ENCODE measurements around the gene CLEC20A.

Gene CLEC20A

DNA sequence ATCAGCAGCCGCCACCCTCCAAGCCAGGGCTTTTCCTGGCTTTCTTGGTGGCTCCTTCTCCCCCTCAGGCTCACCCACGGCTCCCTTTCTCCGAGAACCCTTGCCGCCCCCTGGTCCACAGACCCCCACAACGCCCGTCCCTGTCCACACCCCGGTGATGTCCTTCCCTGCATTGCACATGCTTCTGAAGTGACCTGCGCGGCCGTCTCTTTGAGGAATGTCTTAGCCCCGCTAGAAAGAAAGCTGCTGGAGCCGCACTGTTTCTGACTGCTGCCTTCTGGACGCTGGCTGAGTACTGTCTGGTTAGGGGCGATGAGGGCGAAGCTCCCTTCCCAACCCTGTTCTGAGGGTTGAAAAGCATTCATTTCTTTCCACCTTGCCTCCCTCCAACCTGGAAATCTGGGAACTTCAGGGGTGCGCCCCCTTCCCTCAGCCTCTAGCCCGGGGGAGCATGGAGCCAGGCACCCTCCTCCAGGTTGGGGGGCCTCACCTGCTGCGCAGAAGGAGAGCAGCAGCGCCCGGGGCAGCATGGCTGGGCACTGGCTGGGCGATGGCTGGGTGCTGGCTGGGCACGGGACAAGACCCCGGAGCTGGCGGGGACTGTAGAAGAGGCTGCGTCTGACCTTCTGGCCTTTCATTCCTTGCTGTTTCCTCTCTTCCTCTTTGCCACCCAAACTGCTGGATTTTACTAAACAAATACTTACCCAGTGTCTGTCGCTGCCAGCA, at the start of gene CLEC20A:
TSS of gene CLEC20A (minus strand) at position 555 of the 726 bp plus-strand sequence. CDS start at position 530, 25 bp downstream.
- no peak for DNase-seq (ENCODE audit: low read depth, low spot score)

DNA sequence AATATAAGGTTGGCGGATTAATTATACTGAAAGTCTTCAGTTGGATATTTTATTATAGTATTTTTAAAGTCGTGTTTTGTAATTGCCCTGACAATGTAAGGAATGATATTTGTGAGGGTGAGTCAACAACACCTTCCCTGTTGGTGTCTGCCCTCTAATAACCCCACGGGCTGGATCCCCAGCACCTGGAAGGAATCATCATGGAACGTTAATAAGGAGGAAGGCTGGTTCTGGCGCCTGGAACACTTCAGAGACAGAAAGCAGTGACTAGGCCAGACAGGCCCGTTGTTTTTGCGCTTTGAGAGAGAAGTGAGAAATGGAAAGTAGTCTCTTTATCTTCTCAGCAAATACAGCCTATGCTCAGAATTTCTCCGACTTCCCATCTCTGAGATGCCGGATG, 47.8 kb upstream of the CLEC20A start:
- no peak for DNase-seq (ENCODE audit: low read depth, low spot score)

DNA sequence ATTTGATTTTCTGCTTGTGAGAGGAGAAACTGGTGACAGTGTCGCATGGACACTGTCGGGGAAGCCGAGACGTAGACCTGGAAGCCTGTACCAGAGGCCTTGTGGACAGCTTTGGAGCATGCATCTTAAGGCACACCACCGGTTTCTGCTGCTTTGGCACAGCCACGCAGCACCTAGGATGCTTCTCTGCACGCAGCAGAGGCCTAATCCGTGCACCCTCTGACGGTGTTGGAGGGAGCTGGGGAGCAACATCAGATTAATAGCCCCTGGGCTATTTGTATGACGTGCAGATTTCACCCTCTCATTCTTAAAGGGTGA, 46.5 kb upstream of the CLEC20A start:
- no peak for DNase-seq (ENCODE audit: low read depth, low spot score)

DNA sequence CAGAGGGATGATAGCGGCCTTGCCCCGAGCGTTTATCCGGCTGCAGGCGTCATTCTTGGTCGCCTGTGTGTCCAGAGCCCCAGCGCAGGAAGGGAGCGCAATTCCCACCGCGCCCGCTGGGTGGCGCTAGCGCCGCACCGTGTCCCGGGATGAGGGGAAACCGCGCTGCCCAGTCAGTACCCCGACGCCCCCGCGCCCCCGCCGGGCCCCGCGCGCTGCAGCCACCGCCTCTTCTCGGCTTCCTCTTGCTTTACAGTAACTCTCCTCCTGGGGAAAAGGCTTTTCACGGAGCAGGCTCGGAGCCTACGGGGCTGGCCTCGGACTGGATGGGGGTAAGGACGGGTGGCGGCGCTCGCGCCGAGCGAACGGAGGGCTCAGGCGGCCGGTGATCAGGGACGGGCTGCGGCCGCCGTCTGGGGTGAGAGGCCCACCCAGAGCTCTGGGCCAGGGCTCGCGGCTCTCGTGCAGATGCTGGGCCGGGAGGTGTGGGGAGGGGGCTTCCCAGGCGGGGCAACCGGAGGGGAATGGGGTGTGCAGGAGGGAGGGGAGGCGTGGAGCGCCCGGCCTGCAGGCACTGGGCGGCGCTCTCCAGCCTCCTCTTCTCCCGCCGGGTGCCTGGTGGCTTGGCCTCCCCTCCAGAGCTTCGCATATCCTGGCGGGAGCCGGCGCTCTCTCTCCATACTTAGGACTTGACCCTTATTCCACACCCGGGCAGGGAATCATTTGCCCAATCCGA, 46.0 kb upstream of the CLEC20A start:
- peak; percentile 95 for DNase-seq (ENCODE audit: low read depth, low spot score)

DNA sequence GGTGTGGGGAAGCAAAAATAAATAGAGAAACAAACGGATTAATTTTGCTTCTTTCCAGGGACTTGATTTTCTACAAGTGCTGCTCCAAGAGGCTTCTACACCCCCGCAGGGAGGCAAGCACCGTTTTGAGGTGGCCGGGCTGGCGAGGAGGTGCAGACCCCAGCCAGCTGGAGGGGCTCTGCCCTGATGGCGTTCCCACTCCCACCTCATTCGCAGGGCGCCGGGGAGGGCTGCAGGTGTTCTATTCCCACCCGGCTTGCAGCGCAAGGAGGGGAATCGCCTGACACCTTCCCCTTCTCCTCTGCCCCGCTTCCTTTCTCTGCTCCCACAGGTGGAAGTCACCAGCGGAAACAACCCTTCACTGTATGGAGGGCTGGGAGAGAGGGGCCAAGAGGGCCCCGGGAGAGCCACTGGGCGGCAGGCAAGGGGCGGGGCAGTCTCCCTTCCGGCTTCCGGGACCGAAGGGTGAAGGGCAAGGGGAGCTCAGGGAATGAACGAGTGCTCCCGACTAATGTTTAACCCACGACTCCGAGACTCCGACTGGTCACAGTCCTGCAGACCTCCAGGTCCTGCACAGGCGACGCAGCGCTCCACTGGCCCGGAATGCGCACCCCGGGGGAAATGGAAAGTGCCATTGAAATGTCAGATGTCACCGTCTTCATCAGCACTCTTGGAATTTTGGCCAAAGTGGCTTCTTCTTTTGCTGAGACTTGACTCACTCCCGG, 45.2 kb upstream of the CLEC20A start:
- DNase-seq (ENCODE audit: low read depth, low spot score): peak; percentile 44

DNA sequence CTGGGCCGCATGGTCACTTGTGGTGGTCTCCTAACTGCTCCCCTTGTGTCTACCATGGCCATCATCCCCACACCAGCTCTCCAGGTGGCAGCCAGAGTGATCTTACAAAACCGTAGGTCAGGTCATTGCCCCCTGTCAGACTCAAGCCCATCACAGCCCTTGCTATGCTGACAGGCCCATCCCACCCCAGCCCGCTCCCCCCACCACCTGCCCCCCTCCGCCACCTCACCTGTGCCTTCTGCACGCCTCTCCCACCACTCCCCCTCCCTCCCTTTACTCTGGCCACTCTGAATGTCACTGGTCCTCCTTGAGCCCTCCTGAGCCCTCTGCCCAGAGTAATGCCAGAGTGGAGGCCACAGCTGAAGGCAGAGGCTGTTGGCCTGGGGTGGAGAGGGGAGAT, 44.6 kb upstream of the CLEC20A start:
- DNase-seq (ENCODE audit: low read depth, low spot score): no peak

DNA sequence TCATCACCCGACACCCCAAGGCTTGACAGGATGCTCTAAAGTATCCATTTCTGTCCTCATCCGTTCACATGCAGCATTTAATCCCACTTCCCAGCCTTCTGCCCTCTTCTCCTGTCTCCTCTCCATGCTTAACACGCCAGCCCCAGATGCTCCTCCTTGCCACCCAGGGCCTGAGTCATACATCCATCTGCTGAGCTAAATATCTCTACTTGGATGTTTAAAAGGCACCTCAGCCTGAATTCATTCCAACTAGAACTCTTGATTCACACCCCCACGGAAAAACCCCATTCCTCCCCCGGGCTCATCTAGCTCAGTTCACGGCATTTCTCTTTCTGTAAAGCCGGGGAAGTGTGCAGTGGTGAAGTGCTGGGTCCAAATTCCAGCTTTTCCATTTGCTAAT, 43.9 kb upstream of the CLEC20A start:
- peak; percentile 39 for DNase-seq (ENCODE audit: low read depth, low spot score)

DNA sequence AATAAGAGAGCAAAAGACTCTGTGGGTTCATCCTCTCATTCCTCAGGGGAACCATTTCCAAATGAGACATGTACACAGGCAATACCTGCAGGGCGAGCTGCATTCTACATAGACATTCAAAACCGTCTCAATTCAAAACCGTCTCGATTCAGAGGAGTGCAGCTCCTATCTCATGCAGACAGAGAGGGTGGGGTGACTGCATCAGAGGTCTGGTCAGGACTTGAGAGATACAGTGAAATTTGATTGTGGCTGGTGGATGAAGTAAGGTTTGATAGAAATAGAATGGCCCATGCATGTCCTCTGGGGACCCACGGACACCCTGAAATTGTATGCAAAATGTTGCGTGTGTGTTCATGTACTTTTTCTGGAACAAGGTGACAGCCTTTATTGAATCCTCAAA, 43.4 kb upstream of the CLEC20A start:
- no peak for DNase-seq (ENCODE audit: low read depth, low spot score)

DNA sequence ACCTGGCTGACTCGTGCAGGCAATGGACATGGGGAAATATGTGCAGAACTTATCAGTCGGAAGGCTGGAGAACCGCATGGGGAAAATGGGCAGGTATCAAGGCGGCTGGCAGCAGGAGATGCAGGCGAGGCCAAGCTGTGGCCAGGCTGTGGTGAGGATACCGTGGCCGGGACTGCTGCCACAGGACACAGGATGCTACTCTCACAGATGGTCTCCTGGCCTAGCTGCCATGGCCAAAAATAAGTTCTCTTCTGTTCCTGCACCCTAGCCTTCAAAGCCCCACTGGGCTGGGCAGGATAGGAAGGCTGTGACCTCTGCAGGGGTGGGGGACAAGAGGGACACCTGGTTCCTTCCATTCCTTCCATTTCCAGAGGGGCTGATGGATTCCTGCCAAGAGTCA, 42.5 kb upstream of the CLEC20A start:
- DNase-seq (ENCODE audit: low read depth, low spot score): no peak

DNA sequence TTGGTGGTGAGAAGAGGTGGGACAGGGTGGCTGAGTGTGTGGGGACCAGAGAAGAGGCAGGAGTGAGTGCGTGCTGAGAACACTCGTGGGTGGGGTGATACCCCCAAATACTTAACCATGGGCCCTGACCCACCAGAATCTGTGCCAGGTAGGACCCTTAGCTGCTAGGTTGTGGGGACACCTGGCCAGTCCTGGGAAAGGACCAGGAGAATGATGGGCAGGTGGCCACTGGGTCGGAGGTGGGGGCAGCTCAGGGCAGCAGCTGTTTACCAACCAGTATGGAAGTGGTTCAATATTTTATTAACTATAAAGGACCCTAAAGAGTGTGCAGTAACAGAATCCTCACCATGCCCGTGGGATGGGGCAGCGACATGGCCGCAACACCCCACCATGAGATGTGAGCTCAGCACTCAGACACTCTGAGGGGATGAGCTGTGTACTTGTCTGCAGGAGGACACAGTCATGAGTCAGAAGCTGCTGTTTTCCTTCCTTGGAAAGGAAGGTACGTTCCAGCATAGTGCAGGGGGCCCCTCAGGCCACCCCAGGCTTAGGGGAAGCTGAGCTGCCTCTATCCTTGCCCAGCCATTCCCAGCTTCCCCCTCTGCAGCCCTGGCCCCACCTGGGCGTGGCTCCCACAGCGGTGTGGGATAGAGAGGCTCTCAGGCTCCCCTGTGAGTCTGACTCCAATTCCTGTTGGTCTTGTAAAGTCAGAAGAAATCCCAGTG, 41.6 kb upstream of the CLEC20A start:
- peak; percentile 43 for DNase-seq (ENCODE audit: low read depth, low spot score)

DNA sequence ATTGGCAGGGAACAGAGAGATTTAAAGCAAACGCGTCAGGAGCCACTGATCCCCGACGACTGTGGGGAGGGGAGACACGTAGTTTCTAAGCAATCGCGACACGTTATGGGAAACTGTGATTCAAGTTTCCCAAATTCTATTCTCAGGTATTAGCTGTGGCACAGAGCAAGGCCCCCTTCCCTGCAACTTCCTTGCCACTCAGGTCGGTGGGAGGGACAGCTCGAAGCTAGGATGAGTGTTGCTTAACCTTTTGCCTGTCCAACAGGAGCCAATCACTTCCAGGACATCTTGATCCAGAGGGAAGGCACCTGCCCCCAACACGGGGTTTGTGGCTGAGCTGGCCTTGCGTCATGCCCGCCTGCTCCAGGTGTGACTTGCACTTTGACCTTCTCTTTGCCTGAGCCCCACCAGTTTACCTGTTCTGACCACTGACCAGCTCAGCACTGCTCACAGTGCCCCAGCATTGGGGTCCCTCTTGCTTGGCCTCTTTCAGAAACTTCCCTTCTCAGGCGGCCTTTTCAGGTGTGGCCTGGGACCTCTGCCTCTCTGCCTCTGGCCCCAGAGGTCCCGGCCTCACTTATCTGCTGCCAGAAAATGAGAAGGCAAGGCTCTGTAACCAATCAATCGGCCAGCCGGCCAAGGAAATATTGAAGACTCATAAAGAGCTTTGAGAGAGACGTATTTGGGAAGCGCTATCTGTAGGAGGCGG, 40.8 kb upstream of the CLEC20A start:
- DNase-seq (ENCODE audit: low read depth, low spot score): no peak

DNA sequence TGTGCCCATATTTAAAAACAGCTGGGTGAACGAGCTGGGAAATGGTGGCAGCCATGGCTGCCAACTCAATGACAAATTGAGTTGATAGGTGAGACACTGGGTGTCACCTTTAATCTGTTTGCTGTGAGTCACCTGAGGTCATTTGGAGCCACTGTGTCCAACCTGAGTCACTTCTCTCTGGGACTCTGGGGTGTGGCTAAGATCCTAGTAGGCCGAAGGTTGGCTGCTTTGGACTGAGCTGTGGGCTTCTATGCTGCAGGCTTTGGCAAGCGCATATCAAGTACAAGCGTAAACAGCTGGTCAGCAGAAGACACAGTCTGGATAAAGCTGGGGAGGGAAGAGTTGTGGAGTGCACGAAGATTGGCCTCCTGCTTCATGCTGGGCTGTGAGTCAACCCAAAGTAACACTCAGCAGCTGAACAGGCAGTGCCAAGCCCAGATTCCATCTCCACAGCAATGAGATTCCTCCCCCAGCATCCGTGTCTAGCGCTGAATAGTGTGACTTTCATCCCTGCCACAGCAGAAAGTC, 40.1 kb upstream of the CLEC20A start:
- DNase-seq (ENCODE audit: low read depth, low spot score): peak; percentile 93

DNA sequence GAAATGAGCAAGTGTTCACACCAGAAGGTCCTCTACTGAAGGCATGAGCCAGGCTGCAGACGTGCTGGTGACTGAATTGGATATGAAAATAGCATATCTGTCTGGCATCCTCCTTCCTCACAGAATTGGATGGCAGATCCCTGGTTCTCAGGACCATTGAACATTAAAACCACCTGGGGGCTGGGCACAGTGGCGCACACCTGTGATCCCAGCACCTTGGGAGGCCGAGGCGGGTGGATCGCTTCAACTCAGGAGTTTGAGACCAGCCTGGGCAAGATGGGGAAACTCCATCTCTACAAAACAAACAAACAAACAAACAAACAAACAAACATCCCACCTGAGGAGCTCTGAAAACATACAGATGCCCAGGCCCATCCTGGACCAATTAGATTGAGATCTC, 39.6 kb upstream of the CLEC20A start:
- DNase-seq (ENCODE audit: low read depth, low spot score): no peak

DNA sequence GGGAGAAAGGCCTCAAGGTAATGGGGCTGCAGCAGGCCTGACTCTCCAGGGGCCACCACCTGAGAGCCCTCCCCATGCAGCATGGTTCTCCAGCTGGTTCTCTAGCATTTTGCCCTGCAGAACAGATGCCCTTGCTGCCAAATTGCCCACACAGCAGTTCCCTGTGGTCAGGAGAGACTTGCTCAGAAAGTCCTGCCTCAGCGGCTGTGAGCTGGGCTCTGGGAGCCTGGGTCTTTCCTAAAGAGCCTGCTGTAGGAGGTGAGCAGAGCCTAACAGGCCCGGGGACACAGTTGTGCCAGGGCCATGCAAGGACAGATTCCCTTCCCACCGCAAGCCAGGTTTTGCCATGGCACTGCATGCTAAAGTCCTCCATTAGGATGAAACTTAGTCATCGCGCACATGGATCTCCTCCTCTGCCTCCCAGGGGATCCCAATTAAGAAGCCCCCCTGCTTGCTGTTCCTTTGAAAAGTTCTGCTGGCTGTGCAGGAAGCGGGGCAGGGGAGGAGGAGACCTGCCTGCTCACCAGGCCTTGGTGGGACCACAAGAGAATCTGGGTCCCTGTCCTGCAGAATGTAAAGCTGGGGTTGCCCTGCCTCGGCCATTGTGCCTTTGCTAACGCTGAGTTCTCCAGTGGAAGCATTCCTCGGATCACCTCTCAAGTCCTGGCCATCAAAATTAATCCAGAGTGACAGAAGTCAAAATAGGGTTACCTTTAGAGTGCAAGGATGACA, 37.5 kb upstream of the CLEC20A start:
- DNase-seq (ENCODE audit: low read depth, low spot score): no peak

DNA sequence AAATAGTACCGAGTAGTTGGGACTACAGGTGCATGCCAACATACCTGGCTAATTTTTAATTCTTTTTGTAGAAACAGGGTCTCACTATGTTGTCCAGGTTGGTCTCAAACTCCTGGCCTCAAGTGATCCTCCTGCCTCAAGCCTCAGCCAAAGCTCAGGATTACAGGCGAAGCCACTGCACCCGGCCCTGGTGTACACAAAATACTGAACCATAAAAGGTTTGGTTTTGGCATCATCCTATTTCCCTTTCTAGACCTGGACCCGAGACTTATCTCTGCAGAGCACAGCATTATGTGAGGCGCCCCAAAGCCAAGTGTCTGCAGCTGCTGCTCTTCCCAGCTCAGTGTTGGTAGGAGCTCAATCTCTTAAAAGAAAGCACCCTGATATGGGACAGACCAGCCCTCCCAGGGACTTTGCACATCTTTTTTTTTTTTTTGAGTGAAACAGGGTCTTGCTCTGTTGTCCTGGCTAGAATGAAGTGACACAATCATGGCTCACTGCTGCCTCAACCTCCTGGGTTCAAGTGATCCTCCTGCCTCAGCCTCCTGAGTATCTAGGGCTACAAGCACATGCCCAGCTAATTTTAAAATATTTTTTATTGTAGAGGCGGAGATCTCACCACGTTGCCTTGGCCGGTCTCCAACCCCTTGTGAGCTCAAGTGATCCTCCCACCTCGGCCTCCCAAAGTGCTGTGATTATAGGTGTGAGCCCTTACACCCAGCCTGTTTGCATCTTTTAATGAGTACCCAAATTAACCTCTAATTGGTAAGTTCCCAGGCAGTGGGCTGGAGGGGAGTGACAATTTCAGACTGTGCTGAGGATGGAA, 36.6 kb upstream of the CLEC20A start:
- no peak for DNase-seq (ENCODE audit: low read depth, low spot score)

DNA sequence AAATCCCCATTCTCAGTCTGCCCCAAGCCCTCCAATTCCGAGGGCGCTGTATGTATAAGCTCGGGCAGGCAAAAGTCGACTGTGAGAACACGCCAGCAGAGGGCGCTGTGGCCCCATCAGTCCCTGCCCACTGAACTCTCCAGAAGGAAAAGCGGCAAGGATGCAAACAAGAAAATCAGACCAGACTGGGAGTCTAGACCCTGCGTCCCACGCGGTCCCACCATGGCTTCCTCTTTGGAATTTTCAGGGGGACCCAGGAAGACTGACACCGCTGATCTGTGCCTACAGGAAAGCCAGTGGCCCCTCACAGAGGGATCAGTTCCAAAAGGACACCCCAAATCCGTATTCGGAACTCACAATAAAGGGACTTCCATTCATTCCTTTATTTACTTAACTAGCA, 35.6 kb upstream of the CLEC20A start:
- DNase-seq (ENCODE audit: low read depth, low spot score): peak; percentile 89

DNA sequence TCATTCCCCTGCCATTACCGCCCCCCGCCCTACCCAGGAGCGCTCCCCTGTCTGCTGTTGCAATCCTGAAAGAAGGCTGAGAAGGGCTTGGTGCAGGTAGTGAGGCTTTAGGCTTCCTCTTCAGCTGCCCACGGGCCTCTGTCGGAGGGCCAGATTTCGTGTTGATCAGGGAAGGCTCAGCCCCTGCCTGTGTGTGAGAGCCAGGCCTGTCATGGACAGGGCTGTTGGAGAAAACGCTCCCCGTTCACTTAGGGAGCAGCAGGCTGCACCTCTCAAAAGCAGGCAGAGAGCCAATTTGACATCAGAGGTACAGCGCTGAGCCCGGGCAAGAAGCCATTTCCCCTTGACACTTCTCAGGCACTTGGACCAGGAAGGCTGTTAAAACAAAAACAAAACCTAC, 35.1 kb upstream of the CLEC20A start:
- DNase-seq (ENCODE audit: low read depth, low spot score): no peak

DNA sequence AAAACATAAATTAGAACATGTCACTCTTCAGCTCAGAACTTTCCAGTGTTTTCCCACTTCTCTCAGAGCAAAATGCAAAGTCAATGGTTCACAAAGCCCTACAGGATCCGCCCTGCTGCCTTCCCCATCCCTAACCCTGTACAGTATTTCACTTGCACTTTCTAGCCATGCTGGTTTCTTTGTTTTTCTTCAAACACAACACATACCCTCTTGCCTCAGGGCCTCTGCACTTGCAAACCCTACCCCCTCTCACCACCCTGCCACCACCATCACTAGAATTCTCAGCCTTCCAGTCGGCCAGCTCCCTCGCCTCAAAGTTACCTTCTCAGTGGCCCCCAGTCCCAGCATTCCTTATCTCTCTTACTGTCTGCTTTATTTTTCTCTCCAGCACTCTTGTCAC, 33.7 kb upstream of the CLEC20A start:
- DNase-seq (ENCODE audit: low read depth, low spot score): peak; percentile 14

DNA sequence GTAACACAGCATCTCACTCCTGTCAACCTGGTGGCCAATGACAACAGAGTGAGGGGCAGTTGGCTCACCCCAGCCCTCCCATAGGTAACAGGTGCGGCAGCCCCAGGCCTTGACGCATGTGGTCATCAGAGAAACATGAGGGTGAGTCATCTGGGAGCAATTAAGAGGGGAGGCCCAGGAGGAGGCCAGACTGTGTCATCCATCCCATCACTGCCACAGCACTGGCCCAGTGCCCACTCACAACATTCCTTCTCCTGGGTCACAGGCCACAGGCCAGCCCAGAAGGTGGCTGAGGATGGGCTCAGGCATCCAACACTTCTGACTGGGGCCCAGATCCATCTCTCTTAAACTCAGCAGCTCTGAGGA, 33.3 kb upstream of the CLEC20A start:
- peak; percentile 82 for DNase-seq (ENCODE audit: low read depth, low spot score)

All from astrocyte of the hippocampus (primary cell).